Natural killer cell (primary cell): Measurements from ENCODE around the gene IL17D. TPM values are rescaled to one million over a fixed set of nuclear protein-coding genes. Genes with fewer than 3 reads are reported as not detected.

Source experiments
- ATAC-seq, 3 donors: fragments of 150-1000 bp in 2 of 3; fragments of 200-7000 bp in 1 of 3; cut with Tn5 transposase; 1 replicate in 1 of 3; 2 replicates in 2 of 3; pipeline ENCODE4 v1.10.0; 2021; ENCODE audit warnings: mild to moderate bottlenecking in 2 of 3, moderate library complexity in 2 of 3
- DNase-seq, 2 donors: peaks; one replicate each; pipeline versions ENCODE4 v3.0.0 to v3.0.0-alpha.2; 2013 to 2021; ENCODE audit warnings: mixed read lengths in 1 of 2
- H3K27ac ChIP-seq: one replicate; pipeline ENCODE4 v1.5.1; 2013; ENCODE audit warnings: mild to moderate bottlenecking, low read length
- H3K27me3 ChIP-seq: one replicate; pipeline ENCODE4 v1.6.1; 2013; ENCODE audit warnings: low read length; ENCODE audit not compliant: control insufficient read depth, insufficient read depth
- H3K36me3 ChIP-seq: one replicate; pipeline ENCODE4 v1.6.1; 2013; ENCODE audit warnings: low read length; ENCODE audit not compliant: control insufficient read depth, insufficient read depth
- H3K4me1 ChIP-seq: one replicate; pipeline ENCODE4 v1.6.1; 2013; ENCODE audit warnings: low read length; ENCODE audit not compliant: control insufficient read depth, insufficient read depth
- H3K4me3 ChIP-seq: one replicate; pipeline ENCODE4 v1.5.1; 2013; ENCODE audit warnings: low read length
- H3K9me3 ChIP-seq: one replicate; pipeline ENCODE4 v1.6.1; 2013; ENCODE audit warnings: low read length; ENCODE audit not compliant: control insufficient read depth, insufficient read depth
- H3K27ac Mint-ChIP-seq, 2 donors: one replicate each; pipeline ENCODE4 v1.8.0; 2022; ENCODE audit warnings: mild to moderate bottlenecking in 2 of 2, mixed read lengths in 2 of 2, moderate library complexity in 1 of 2
- H3K27me3 Mint-ChIP-seq, 2 donors: one replicate each; pipeline ENCODE4 v1.8.0; 2022; ENCODE audit warnings: low read depth in 2 of 2, mixed read lengths in 2 of 2
- H3K36me3 Mint-ChIP-seq: one replicate; pipeline ENCODE4 v1.8.0; 2022; ENCODE audit warnings: mixed read lengths
- H3K4me1 Mint-ChIP-seq, 2 donors: one replicate each; pipeline ENCODE4 v1.8.0; 2022; ENCODE audit warnings: mixed read lengths in 2 of 2
- H3K4me3 Mint-ChIP-seq: one replicate; pipeline ENCODE4 v1.8.0; 2022; ENCODE audit warnings: mild to moderate bottlenecking, moderate library complexity, mixed read lengths
- H3K9me3 Mint-ChIP-seq, 2 donors: one replicate each; pipeline ENCODE4 v1.8.0; 2022; ENCODE audit warnings: mixed read lengths in 2 of 2
- CTCF ChIP-seq: fragments of 200-600 bp; IDR thresholded peaks from one replicate; pipeline ENCODE4 v1.8.0; 2022; ENCODE audit warnings: antibody characterized with exemption
- WGBS: methylation state at CpG from one replicate; pipeline ENCODE4 v1.1.7; 2013; ENCODE audit warnings: missing lambda C conversion rate; ENCODE audit not compliant: insufficient coverage; 5-methylcytosine and 5-hydroxymethylcytosine counted together
- intact Hi-C: fragments of 100-400 bp; cut with micrococcal nuclease; formaldehyde crosslinking; loops from one replicate; pipeline ENCODE4 v1.14.2; 2022
- total RNA-seq, 4 donors: library from RNA; stranded (reverse); fragments of 120-200 nt in 1 of 4; gene quantifications; one replicate each; pipeline versions ENCODE4 v1.2.3 to v1.2.4, GENCODE V29; 2013 to 2022

IL17D gene
- total RNA-seq, 3 donors from 2014 or later (not counting 1 experiment from before 2014, with no cell fraction given): 0.14 to 0.33 (median 0.25) TPM

GRCh38 chr13:20711301-20712044 lies 8.0 kb downstream of the IL17D start:
- Mint-ChIP-seq H3K36me3 (no peaks in the 10 kb centered on the region), H3K27me3 (peaks cover 18 to 24% of the 10 kb centered on the region in 2 donors), H3K4me3 (no peak overlapping the region), H3K27ac (no peak overlapping the region), H3K4me1 (peaks cover 7 to 9% of the 10 kb centered on the region in 2 donors), H3K9me3 (no peaks in the 10 kb centered on the region)
- H3K27ac ChIP-seq: no peak overlapping the region
- ATAC-seq: no peak
- 83% methylated on average over 12 of the region's 13 CpGs for WGBS
- intact Hi-C loops: loop anchor here (1.0 kb wide), 3 partner anchors 117 to 216 kb away; no protein-coding TSS in a partner anchor
- no peak overlapping the region for H3K4me3 ChIP-seq
- no peaks in the 10 kb centered on the region for H3K36me3 ChIP-seq
- TF ChIP-seq CTCF: no peak
- H3K9me3 ChIP-seq: no peaks in the 10 kb centered on the region
- peak in 1 of 2 donors; percentile 17 for DNase-seq
- H3K27me3 ChIP-seq: no peaks in the 10 kb centered on the region
- peaks cover 7% of the 10 kb centered on the region for H3K4me1 ChIP-seq

GRCh38 chr13:20713014-20713376 lies 9.5 kb downstream of the IL17D start:
- Mint-ChIP-seq H3K9me3 (no peaks in the 10 kb centered on the region), H3K4me1 (peaks cover 7 to 9% of the 10 kb centered on the region in 2 donors), H3K36me3 (no peaks in the 10 kb centered on the region), H3K27ac (no peak overlapping the region), H3K27me3 (peaks cover 18 to 24% of the 10 kb centered on the region in 2 donors), H3K4me3 (no peak overlapping the region)
- H3K27ac ChIP-seq: no peak overlapping the region
- peaks cover 7% of the 10 kb centered on the region for H3K4me1 ChIP-seq
- ATAC-seq (no peak), DNase-seq (no peak)
- H3K4me3 ChIP-seq: no peak overlapping the region
- no peaks in the 10 kb centered on the region for H3K36me3 ChIP-seq
- no peaks in the 10 kb centered on the region for H3K27me3 ChIP-seq
- no peaks in the 10 kb centered on the region for H3K9me3 ChIP-seq
- no peak for TF ChIP-seq CTCF
- 75% methylated on average over 11 of the region's 11 CpGs for WGBS
- intact Hi-C loops: no loop called here

GRCh38 chr13:20713751-20714150 lies 10.3 kb downstream of the IL17D start:
- TF ChIP-seq CTCF: no peak
- H3K27me3 Mint-ChIP-seq: peaks cover 18 to 24% of the 10 kb centered on the region in 2 donors
- no peak overlapping the region for H3K4me3 ChIP-seq
- no peak overlapping the region for H3K27ac Mint-ChIP-seq
- H3K4me3 Mint-ChIP-seq: no peak overlapping the region
- H3K27me3 ChIP-seq: no peaks in the 10 kb centered on the region
- peaks cover 7 to 9% of the 10 kb centered on the region in 2 donors for H3K4me1 Mint-ChIP-seq
- ATAC-seq: no peak
- no peaks in the 10 kb centered on the region for H3K9me3 ChIP-seq
- no peak for DNase-seq
- 75% methylated on average over 11 of the region's 11 CpGs for WGBS
- intact Hi-C loops: no loop called here
- H3K36me3 Mint-ChIP-seq: no peaks in the 10 kb centered on the region
- H3K36me3 ChIP-seq: no peaks in the 10 kb centered on the region
- no peak overlapping the region for H3K27ac ChIP-seq
- H3K9me3 Mint-ChIP-seq: no peaks in the 10 kb centered on the region
- peaks cover 7% of the 10 kb centered on the region for H3K4me1 ChIP-seq

- Mint-ChIP-seq H3K27ac (no peak overlapping the region), H3K27me3 (peaks cover 18 to 24% of the 10 kb centered on the region in 2 donors), H3K4me1 (peaks cover 7 to 9% of the 10 kb centered on the region in 2 donors), H3K9me3 (no peaks in the 10 kb centered on the region), H3K36me3 (no peaks in the 10 kb centered on the region), H3K4me3 (no peak overlapping the region)
- DNase-seq (no peak), ATAC-seq (no peak)
- H3K4me1 ChIP-seq: peaks cover 7% of the 10 kb centered on the region
- TF ChIP-seq CTCF: no peak
- H3K36me3 ChIP-seq: no peaks in the 10 kb centered on the region
- WGBS: 85% methylated on average over 8 of the region's 8 CpGs
- no peaks in the 10 kb centered on the region for H3K27me3 ChIP-seq
- intact Hi-C loops: no loop called here
- H3K9me3 ChIP-seq: no peaks in the 10 kb centered on the region
- H3K4me3 ChIP-seq: no peak overlapping the region
- H3K27ac ChIP-seq: no peak overlapping the region
Observed at GRCh38 chr13:20714161-20714560, 10.7 kb downstream of the IL17D start.
